Subcutaneous abdominal adipose tissue (tissue), 5 donors: ENCODE measurements around the gene TK2.

Experiments
- H3K27ac ChIP-seq: one replicate; pipeline ENCODE4 v1.7.0; 2013; ENCODE audit warnings: low read depth, mild to moderate bottlenecking, inconsistent platforms, low read length, moderate library complexity
- H3K27me3 ChIP-seq, 5 donors: one replicate each; pipeline ENCODE4 v1.7.0; 2013; ENCODE audit warnings: low read length in 5 of 5, inconsistent platforms in 1 of 5; ENCODE audit not compliant: control insufficient read depth in 5 of 5, insufficient read depth in 4 of 5
- H3K36me3 ChIP-seq, 5 donors: one replicate each; pipeline ENCODE4 v1.7.0; 2013; ENCODE audit warnings: low read length in 5 of 5; ENCODE audit not compliant: control insufficient read depth in 5 of 5, insufficient read depth in 5 of 5
- H3K4me1 ChIP-seq, 5 donors: one replicate each; pipeline ENCODE4 v1.7.0; 2013; ENCODE audit warnings: low read length in 5 of 5, mild to moderate bottlenecking in 3 of 5, moderate library complexity in 1 of 5; ENCODE audit not compliant: control insufficient read depth in 5 of 5, insufficient read depth in 5 of 5
- H3K4me3 ChIP-seq, 5 donors: one replicate each; pipeline ENCODE4 v1.7.0; 2013; ENCODE audit warnings: low read length in 5 of 5, low read depth in 1 of 5
- H3K9ac ChIP-seq, 5 donors: one replicate each; pipeline ENCODE4 v1.7.0; 2013; ENCODE audit warnings: low read length in 5 of 5, mild to moderate bottlenecking in 4 of 5, moderate library complexity in 3 of 5
- H3K9me3 ChIP-seq, 5 donors: one replicate each; pipeline ENCODE4 v1.7.0; 2013; ENCODE audit warnings: low read length in 5 of 5; ENCODE audit not compliant: control insufficient read depth in 5 of 5
- donor health status: healthy.
- donor health status: healthy.
- donor health status: healthy.
- donor health status: healthy.
- donor health status: healthy.

The TK2 gene

DNA sequence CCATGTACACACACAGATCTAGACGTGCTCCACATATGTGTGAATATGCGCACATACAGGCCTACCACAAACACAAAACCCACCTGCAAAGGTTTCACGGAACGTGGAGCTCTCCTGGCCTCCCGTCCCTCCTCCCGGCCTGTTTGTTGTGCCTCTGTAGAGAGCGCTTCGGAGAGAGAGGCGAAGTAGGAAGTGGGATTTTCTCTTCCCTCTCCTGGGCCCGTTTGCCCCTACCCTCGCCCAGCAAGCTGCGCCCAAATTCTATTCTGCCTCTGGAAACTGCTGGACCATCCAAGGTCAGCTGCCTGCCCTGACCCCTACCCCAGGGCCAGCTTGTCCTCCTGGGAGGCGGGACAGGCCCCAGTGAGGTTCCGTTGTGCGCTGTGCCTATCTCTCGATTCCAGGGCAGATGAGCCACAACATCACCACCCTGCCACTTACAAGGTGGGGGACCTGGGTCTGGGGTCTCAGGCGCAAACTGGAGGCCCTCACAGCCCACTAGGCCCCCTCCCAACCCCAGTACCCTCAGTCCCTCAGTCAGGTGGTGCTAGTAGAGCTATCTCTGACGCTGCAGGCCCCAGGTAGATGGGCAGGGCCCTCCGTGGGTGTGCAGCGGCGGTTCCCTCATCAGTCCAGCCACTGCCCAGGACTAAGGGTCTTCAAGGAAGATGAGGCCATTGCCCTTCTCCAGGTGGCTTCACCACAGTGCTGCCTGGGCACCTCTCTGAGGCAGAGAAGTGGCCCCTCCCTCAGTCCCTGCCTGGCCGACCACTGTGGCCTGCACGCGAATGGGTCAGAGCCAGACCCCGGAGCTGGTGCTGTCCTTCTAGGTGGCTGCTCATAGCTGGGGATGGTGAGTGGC, 68.6 kb downstream of the TK2 start:
- peak overlapping the region in 1 of 5 donors; percentile 30 for H3K4me3 ChIP-seq
- no peak overlapping the region for H3K27ac ChIP-seq
- H3K9ac ChIP-seq: no peak overlapping the region
- peaks cover 0 to 32% (median 21%) of the 10 kb centered on the region in 5 donors for H3K4me1 ChIP-seq
- no peaks in the 10 kb centered on the region for H3K27me3 ChIP-seq
- H3K36me3 ChIP-seq: peaks cover 0 to 8% (median 0%) of the 10 kb centered on the region in 5 donors
- H3K9me3 ChIP-seq: no peaks in the 10 kb centered on the region

- Histone ChIP-seq H3K27me3 (no peaks in the 10 kb centered on the region), H3K27ac (no peak overlapping the region), H3K9ac (peak overlapping the region in 1 of 5 donors; percentile 21), H3K9me3 (no peaks in the 10 kb centered on the region), H3K4me1 (peaks cover 0 to 28% (median 20%) of the 10 kb centered on the region in 5 donors), H3K4me3 (peak overlapping the region in 1 of 5 donors; percentile 30), H3K36me3 (peaks cover 0 to 7% (median 0%) of the 10 kb centered on the region in 5 donors)
Measured at GRCh38 chr16:66480265-66481080, 69.4 kb downstream of the TK2 start.

GRCh38 chr16:66479661-66480264, 70.2 kb downstream of the TK2 start:
- Histone ChIP-seq H3K9ac (no peak overlapping the region), H3K4me1 (peaks cover 0 to 28% (median 15%) of the 10 kb centered on the region in 5 donors), H3K9me3 (no peaks in the 10 kb centered on the region), H3K27me3 (peaks cover 0 to 2% (median 0%) of the 10 kb centered on the region in 5 donors), H3K4me3 (no peak overlapping the region), H3K36me3 (peaks cover 0 to 2% (median 0%) of the 10 kb centered on the region in 5 donors), H3K27ac (no peak overlapping the region)

DNA sequence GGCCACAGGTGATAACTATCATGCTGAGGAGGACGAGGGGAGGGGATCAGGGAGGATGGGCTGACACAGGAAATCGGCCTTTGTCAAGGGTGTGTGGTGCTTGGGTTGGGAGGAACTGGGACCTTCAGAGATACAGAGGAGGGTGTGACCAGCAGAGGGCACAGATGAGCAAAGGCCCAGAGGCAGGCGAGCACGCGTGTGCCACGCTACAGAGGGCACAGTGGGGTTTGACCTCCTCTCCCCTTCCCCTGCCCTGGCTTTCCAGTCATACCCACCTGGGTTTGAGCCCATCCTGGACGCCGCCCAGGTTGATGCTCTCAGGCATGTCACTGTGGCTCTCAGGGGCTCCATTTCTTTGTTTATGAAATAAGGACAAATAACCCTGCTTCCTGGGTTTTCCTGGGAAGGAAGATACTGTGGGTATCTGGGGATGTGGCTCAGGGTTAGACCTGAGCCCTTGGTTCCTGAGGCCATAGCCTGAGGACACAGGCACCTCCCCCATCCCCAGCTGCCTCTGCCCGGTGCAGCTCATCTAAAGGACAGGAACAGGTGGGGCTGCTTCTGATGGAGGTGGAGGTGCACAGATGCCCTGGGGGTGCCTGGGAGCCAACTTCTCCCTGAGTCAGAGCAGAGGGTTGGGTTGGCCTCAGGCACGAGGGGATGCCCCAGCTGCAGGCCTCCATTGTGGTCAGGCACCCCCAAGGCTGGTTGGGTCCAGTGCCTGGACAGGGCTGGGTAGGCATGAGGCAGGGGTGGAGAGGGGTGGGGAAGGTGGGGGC, 71.0 kb downstream of the TK2 start:
- peak overlapping the region in 1 of 5 donors; percentile 32 for H3K9ac ChIP-seq
- H3K4me3 ChIP-seq: no peak overlapping the region
- peaks cover 0 to 2% (median 0%) of the 10 kb centered on the region in 5 donors for H3K27me3 ChIP-seq
- H3K9me3 ChIP-seq: no peaks in the 10 kb centered on the region
- no peak overlapping the region for H3K27ac ChIP-seq
- peaks cover 0 to 30% (median 15%) of the 10 kb centered on the region in 5 donors for H3K4me1 ChIP-seq
- no peaks in the 10 kb centered on the region for H3K36me3 ChIP-seq

DNA sequence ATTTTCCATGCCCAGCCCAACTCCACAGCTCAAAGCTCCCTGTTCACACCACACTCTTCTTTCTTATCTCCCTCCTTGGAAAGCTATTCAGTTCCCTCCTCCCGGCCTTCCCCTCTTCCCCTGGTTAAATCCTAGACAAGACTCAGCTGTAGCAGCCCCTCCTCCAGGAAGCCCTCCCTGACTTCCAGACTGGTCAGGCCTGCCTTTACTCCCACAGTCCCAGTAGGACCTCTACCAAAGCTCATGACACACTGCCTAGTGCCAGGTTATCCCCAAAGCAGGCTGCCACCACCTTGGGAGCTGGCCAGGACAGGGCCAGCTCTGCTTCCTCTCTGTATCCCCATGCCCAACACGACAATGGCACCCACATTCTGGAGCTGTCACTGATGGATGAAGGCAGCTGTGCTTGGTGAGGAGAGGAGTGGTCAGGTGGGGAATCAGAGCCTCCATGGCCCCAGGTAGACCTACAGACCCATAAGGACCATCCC, 72.8 kb downstream of the TK2 start:
- H3K27ac ChIP-seq: no peak overlapping the region
- no peak overlapping the region for H3K9ac ChIP-seq
- no peaks in the 10 kb centered on the region for H3K9me3 ChIP-seq
- peaks cover 0 to 30% (median 12%) of the 10 kb centered on the region in 5 donors for H3K4me1 ChIP-seq
- peaks cover 0 to 2% (median 0%) of the 10 kb centered on the region in 5 donors for H3K27me3 ChIP-seq
- no peak overlapping the region for H3K4me3 ChIP-seq
- H3K36me3 ChIP-seq: no peaks in the 10 kb centered on the region

DNA sequence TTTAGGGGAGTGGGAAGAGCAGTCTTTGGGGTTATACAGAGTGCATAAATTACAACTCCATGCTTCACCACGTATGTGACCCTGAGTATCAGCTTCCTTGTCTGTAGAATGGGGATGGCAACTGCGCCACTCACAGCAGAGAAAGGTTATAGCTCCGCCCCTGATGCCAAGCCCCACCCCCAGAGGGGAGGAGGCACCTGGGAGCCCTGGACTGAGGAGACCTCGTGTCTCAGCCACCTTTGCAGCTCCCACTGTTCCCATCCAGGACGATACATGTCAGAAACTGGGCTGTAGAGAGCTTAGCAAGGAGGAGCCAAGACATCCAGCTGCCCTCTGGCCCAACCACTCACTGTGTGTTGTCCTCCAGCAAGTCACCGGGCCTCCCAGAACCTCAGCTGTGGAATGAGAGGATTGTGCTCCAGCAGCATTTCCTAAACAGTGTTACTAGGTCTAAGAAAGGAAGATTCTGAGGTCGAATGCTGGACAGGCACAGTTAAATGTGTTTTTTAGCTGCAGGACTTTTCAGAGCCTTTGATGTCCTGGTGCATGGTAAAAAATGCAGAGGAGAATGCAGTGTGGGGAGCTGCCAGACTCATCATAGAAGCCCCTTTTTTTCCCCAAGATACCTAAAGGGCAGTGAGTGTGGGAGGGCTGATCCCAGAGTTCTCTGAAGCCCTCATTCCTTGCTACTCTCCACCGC, 73.4 kb downstream of the TK2 start:
- Histone ChIP-seq H3K4me1 (peaks cover 0 to 30% (median 12%) of the 10 kb centered on the region in 5 donors), H3K9me3 (no peaks in the 10 kb centered on the region), H3K27me3 (peaks cover 0 to 2% (median 0%) of the 10 kb centered on the region in 5 donors), H3K27ac (no peak overlapping the region), H3K4me3 (no peak overlapping the region), H3K36me3 (no peaks in the 10 kb centered on the region), H3K9ac (no peak overlapping the region)

GRCh38 chr16:66475232-66475631, 74.7 kb downstream of the TK2 start:
- Histone ChIP-seq H3K27me3 (peaks cover 0 to 2% (median 0%) of the 10 kb centered on the region in 5 donors), H3K27ac (no peak overlapping the region), H3K9me3 (no peaks in the 10 kb centered on the region), H3K9ac (no peak overlapping the region), H3K4me1 (peaks cover 0 to 24% (median 12%) of the 10 kb centered on the region in 5 donors), H3K36me3 (peaks cover 0 to 2% (median 0%) of the 10 kb centered on the region in 5 donors), H3K4me3 (no peak overlapping the region)

DNA sequence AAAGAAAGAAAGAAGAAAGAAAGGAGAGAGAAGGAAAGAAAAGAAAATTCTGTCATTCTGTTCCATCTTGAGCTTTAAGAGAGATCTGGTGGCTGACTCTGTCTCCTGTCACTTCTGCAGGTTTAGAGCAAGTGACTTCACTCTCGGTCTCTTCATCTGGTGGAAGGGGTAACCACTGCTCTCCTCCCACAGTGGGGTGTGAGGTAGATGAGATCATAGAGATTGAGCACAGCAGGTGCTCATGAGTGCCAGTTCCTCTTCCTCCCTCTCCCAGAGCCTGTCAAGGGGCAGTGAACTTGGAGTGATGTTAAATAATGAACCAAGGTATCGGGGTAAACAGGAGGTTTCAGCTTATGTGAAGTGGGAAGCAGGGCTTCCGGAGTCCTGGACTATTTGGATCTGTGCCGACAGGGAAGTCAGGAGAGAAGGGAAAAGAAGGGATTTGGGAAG, 75.1 kb downstream of the TK2 start:
- no peak overlapping the region for H3K9ac ChIP-seq
- no peak overlapping the region for H3K27ac ChIP-seq
- peaks cover 0 to 2% (median 0%) of the 10 kb centered on the region in 5 donors for H3K36me3 ChIP-seq
- H3K4me3 ChIP-seq: no peak overlapping the region
- peaks cover 0 to 2% (median 0%) of the 10 kb centered on the region in 5 donors for H3K27me3 ChIP-seq
- peaks cover 0 to 24% (median 12%) of the 10 kb centered on the region in 5 donors for H3K4me1 ChIP-seq
- no peaks in the 10 kb centered on the region for H3K9me3 ChIP-seq
